HFFc6 (cell line): ENCODE data around the gene MCHR1. TPM values are rescaled to one million over a fixed set of nuclear protein-coding genes. Genes with fewer than 3 reads are reported as not detected.

ENCODE experiments used
- DNase-seq: peaks from one replicate; pipeline ENCODE4 v3.0.0-alpha.2; 2018
- H3K27ac Mint-ChIP-seq: 2 replicates; pipeline ENCODE4 v1.8.0; 2020; ENCODE audit warnings: mild to moderate bottlenecking, mixed read lengths
- H3K27me3 Mint-ChIP-seq: 2 replicates; pipeline ENCODE4 v1.8.0; 2021; ENCODE audit warnings: mild to moderate bottlenecking, moderate library complexity, mixed read lengths; ENCODE audit not compliant: insufficient read depth
- H3K36me3 Mint-ChIP-seq: 2 replicates; pipeline ENCODE4 v1.8.0; 2021; ENCODE audit warnings: low read depth, mixed read lengths
- H3K4me1 Mint-ChIP-seq: 2 replicates; pipeline ENCODE4 v1.8.0; 2020; ENCODE audit warnings: low read depth, mixed read lengths
- H3K4me3 Mint-ChIP-seq: 2 replicates; pipeline ENCODE4 v1.8.0; 2020; ENCODE audit warnings: mild to moderate bottlenecking, moderate library complexity, mixed read lengths
- H3K9me3 Mint-ChIP-seq: 2 replicates; pipeline ENCODE4 v1.8.0; 2020; ENCODE audit warnings: mild to moderate bottlenecking, mixed read lengths
- total RNA-seq, 6 experiments: library from RNA; stranded (reverse); fragmentation: NEBNext Ultra II Directional; extraction: Animal tissue kit (Norgen Biotek cat#: 25700); gene quantifications; 2 replicates in 1 of 6; 3 replicates in 5 of 6; pipeline ENCODE4 v1.2.3, GENCODE V29; 2021
- TF ChIP-seq, protein P1 (sequence below): fragments of 200-600 bp; sonication (generic); IDR thresholded peaks from 2 replicates; pipeline ENCODE4 v1.5.0; 2021; ENCODE audit warnings: antibody characterized with exemption, mild to moderate bottlenecking

Gene MCHR1
- total RNA-seq, 6 experiments from 2014 or later: 0.28 TPM; not detected in 5

DNA sequence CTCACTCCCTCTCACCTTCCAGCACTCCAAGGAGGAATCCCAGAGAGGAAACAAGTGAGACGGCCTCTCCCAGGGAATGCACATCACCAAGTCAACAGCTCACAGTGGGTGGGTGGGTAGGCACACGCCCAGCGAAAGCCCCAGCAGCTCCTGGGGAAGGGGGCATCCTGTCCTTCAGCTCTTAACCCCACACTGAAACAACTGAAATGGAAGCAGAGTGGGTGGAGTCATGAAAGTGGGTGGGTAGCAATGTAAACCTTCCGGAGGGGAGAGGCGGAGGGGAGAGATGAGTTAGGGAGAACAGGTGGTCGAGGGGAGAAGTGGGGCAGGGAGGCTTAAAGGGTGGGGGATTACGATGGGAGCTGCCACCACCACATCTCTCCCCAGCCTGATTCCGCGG lies 5.4 kb downstream of the MCHR1 start:
- Mint-ChIP-seq H3K27me3 (peaks cover 6% of the 10 kb centered on the region), H3K4me1 (peaks cover 27% of the 10 kb centered on the region), H3K4me3 (no peak overlapping the region), H3K9me3 (no peaks in the 10 kb centered on the region), H3K36me3 (no peaks in the 10 kb centered on the region), H3K27ac (no peak overlapping the region)
- no peak for DNase-seq
- TF ChIP-seq, protein P1, sequence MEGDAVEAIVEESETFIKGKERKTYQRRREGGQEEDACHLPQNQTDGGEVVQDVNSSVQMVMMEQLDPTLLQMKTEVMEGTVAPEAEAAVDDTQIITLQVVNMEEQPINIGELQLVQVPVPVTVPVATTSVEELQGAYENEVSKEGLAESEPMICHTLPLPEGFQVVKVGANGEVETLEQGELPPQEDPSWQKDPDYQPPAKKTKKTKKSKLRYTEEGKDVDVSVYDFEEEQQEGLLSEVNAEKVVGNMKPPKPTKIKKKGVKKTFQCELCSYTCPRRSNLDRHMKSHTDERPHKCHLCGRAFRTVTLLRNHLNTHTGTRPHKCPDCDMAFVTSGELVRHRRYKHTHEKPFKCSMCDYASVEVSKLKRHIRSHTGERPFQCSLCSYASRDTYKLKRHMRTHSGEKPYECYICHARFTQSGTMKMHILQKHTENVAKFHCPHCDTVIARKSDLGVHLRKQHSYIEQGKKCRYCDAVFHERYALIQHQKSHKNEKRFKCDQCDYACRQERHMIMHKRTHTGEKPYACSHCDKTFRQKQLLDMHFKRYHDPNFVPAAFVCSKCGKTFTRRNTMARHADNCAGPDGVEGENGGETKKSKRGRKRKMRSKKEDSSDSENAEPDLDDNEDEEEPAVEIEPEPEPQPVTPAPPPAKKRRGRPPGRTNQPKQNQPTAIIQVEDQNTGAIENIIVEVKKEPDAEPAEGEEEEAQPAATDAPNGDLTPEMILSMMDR: no peak

DNA sequence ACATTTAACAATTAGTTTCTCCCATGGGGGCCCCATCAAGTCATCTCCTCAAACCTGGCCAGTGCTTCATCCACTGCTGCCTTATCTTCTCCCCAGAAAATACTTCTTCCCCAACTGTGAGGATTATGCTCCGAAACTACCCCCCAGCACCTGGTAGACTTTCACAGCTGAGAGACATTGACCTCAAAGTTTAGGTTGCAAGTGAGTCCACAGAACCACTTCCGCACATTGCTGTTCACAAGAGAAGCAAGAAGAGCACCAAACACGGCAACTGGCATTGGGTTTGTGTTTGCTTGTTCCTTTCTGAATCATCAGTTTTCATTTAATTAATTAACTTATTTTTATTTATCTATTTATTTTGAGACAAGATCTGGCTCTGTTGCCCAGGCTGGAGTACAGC lies 6.1 kb downstream of the MCHR1 start:
- TF ChIP-seq, protein P1: no peak
- no peak overlapping the region for H3K27ac Mint-ChIP-seq
- no peak for DNase-seq
- H3K36me3 Mint-ChIP-seq: no peaks in the 10 kb centered on the region
- peaks cover 6% of the 10 kb centered on the region for H3K27me3 Mint-ChIP-seq
- no peak overlapping the region for H3K4me3 Mint-ChIP-seq
- H3K4me1 Mint-ChIP-seq: peaks cover 21% of the 10 kb centered on the region
- no peaks in the 10 kb centered on the region for H3K9me3 Mint-ChIP-seq

DNA sequence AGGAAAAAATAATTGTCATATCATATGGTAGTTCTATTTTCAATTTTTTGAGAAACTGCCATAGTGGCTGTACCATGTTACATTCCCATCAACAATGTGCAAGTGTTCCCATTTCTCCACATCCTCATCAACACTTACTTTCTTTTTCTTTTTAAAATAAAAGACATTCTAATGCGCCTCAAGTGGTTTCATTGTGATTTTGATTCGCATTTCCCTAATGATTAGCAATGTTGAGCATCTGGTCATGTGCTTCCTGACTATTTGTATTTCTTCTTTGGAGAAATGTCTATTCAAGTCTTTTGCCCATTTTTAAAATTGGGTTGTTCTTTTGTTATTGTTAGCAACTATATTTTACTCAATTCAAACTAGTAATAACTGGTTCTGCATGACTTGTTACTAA lies 8.4 kb downstream of the MCHR1 start:
- H3K27ac Mint-ChIP-seq: no peak overlapping the region
- peaks cover 7% of the 10 kb centered on the region for H3K4me1 Mint-ChIP-seq
- H3K27me3 Mint-ChIP-seq: peaks cover 4% of the 10 kb centered on the region
- H3K9me3 Mint-ChIP-seq: no peaks in the 10 kb centered on the region
- TF ChIP-seq, protein P1: no peak
- H3K4me3 Mint-ChIP-seq: no peak overlapping the region
- H3K36me3 Mint-ChIP-seq: no peaks in the 10 kb centered on the region
- DNase-seq: no peak

DNA sequence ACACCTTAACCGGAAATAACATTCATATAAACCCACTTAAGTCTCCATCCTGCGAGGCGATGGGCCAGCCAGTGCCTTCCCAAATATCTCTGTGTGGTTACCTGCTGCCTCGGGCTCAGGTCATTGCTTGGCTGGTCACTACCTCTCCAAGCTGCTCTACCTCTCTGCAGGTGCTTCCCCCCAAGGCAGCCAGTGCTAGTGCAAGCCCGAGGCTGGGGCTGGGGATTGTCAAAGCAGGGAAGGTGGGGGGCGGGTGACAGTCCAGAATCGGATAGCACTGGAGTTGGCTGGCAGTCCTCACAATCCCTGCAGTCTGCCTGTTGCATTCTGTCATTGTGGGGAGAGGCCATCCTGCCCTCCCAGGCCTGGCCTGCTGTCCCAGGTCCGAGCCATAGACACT lies 11.1 kb downstream of the MCHR1 start:
- Mint-ChIP-seq H3K4me3 (no peak overlapping the region), H3K9me3 (no peaks in the 10 kb centered on the region; the same call in 1 of the 2 replicates), H3K27me3 (peaks cover 10% of the 10 kb centered on the region), H3K27ac (no peak overlapping the region), H3K36me3 (no peaks in the 10 kb centered on the region), H3K4me1 (no peaks in the 10 kb centered on the region)
- DNase-seq: no peak
- TF ChIP-seq, protein P1: no peak

DNA sequence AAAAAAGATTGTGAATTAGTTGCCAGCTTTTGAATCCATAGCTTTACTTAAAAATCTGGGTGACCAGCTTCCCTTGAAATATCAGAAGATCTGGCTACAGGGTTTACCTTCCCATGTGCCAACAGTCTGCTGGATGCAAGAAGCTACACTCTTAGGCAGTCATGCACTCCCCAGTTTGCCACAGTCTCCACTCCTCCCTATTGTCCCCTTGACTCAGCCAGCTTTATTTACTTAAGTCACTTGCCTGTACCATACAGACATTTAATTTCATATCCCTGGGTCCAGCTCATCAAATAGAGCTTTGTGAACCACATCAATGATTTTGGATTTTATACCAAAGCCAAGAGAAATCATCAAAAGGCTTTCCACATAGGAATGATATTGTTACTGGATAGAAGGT lies 12.2 kb downstream of the MCHR1 start:
- peaks cover 7% of the 10 kb centered on the region for H3K27me3 Mint-ChIP-seq
- DNase-seq: no peak
- H3K9me3 Mint-ChIP-seq: no peaks in the 10 kb centered on the region; the same call in 1 of the 2 replicates
- no peak overlapping the region for H3K27ac Mint-ChIP-seq
- H3K4me1 Mint-ChIP-seq: no peaks in the 10 kb centered on the region
- TF ChIP-seq, protein P1: no peak
- H3K36me3 Mint-ChIP-seq: no peaks in the 10 kb centered on the region
- no peak overlapping the region for H3K4me3 Mint-ChIP-seq

DNA sequence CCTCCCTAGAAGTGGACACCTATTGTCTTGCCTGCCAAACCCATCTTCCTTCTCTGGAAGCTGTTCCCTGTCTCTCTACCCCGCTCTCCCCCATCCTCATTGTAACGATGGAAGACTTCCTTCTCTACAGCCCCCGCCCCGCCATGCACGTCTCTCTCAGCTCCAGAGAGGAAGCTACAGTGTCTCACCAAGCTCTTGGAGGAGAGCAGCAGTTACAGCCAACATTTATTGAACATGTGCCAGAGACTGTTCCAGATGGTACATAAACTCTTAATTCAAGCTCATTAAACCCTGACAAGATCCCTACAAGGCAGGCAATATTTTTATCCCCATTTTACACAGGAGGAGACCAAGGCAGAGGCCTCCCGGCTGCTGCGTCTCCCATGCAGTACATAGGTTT lies 15.1 kb downstream of the MCHR1 start:
- Mint-ChIP-seq H3K4me1 (no peaks in the 10 kb centered on the region), H3K36me3 (no peaks in the 10 kb centered on the region), H3K4me3 (no peak overlapping the region), H3K9me3 (no peaks in the 10 kb centered on the region; the same call in 1 of the 2 replicates), H3K27ac (no peak overlapping the region), H3K27me3 (peaks cover 13% of the 10 kb centered on the region)
- no peak for DNase-seq
- TF ChIP-seq, protein P1: no peak
